Activated CD8-positive, alpha-beta memory T cell treated with anti-CD3 and anti-CD28 coated beads, Interleukin-2, amount 50 U/mL, for 1 hour (primary cell): ENCODE results near the gene AKAP13.
"Not testable (repeated sequence)": the region's sequence is repeated elsewhere in the genome, so short reads cannot be mapped to it uniquely, and the experiment has no call there.

ENCODE experiments used
- DNase-seq: peaks from one replicate; pipeline ENCODE4 v3.0.0-alpha.2; 2020; ENCODE audit errors: extremely low read depth

The AKAP13 gene

DNA sequence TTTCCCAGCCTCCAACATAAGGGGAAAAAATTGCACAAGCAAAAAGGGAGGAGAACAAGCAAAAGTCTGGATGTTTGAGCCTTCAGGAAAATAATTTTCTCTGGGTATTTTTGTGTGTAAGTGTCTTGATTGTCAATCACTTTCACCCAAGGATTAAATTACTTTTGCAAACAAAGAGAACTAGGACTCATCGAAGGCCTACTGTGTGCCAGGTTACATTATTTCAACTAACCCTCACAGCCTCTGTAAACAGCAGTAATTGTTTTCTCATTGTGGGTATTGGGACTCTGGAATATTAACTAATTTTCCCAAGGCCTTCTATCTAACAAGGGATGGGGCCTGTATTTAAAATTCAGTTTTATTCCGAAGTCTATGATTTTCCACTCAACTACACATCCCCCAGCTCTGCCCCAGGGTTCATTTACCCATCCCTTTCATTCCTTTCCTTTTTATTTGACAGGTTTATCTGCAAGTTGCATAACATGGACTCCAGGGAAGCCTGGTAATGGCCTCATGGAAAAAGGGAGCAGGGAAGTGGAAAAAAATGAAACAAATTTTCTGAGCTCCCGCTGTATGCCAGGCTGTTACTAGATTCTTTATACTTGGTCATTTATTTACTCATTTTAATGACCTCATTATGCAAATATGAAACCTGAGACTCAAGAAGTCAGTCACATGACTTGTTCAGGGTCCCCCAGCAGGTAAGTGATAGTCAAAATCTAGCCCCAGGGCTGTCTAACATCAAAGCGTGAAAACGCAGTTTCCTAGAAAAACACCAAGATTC is 32.9 kb upstream of the AKAP13 start:
- DNase-seq, result not testable (repeated sequence)

DNA sequence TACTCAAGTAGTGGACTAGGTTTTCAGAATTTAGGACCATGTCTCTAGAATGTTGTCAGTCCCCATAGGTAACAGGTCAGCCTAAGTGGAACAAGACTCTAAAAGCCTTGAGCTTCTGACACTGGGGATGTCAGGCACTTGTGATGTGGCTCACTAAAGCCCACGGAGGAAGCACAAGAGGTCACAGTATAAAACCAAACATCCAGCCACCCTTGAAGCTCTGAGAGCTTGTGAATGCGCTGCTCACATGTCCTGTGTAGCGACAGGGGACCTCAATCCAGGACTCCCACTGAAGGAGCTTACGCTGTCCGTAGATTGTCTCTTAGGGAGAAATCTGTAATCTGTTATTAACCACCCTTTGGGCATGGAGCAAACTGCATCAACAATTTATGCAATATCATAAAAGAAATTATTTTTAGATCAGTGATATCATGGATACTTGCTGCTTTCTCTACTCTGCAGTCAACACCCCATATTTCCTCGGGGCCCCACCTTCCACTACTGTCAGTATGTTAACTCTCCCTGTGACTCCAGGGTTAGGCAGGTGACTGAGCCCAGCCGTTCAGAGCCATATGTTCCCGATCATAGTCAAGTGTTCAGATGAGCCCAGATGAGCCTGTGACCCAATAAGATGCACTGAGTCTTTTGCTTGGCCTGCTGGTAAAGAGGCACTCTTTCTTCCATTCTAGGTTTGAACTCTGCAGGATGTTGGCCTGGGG is 32.2 kb upstream of the AKAP13 start:
- DNase-seq, result not testable (repeated sequence)

DNA sequence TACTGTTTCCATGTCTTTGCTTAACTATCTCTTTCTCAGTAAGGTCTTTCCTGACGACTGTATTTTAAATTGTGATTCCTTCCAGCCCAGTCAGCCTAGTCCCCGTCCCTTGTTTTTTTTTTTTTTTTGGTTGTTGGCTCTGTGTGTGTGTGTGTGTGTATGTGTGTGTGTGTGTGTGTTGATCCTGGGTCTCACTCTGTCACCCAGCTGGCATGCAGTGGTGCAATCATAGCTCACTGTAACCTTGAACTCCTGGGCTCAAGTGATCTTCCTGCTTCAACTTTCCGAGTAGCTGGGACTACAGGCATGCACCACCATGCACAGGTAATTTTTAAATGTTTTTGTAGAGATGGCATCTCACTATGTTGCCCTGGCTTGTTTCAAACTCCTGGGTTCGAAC is 31.3 kb upstream of the AKAP13 start:
- DNase-seq, result not testable (repeated sequence)

DNA sequence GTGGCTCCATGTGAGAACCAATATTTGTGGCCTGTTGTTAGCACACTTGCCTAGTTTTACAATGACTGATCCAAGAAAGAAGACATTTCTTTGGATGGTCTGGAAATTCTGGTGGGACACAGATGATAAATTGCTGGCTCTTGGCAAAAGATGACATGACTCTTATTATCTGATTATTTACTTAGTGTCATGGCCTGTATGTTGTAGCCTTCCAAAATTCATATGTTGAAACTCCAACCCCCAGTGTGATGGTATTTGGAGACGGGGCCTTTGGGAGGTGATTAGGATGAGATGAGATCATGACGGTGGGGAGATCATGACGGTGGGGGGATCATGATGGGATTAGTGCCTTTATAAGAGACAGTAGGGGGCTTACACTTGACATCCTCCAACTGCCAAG is 30.0 kb upstream of the AKAP13 start:
- no peak for DNase-seq

DNA sequence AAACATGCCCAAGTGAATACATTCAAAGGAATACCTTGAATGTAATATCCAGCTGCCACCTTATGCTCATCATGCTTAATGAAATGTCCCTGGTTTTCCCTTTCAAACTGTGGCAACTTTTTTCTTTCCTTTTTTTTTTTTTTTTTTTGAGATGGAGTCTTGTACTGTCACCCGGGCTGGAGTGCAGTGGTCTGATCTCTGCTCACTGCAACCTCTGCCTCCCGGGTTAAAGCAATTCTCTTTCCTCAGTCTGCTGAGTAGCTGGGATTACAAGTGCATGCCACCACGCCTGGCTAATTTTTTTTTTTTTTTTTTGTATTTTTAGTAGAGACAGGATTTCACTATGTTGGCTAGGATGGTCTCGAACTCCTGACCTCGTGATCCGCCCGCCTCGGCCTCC is 28.9 kb upstream of the AKAP13 start:
- not testable (repeated sequence) for DNase-seq

DNA sequence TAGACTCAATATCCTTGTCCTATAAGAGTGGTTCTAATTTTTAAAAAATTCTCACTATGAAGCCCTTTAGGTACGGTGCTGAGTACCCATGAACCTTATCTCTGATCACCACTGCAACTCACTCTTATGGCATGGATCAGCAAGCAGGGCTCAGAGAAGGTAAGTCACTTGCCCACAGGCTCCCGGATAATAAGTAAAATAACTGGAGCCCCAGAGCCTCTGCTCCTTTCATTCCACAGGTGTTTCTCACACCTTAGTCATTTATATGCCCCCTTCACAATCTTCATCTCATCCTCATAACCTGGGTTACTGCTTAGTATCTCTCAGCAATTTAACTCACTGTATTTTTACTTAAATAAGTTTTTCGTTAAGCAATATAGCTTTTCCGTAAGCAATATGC is 28.4 kb upstream of the AKAP13 start:
- DNase-seq, result no peak

DNA sequence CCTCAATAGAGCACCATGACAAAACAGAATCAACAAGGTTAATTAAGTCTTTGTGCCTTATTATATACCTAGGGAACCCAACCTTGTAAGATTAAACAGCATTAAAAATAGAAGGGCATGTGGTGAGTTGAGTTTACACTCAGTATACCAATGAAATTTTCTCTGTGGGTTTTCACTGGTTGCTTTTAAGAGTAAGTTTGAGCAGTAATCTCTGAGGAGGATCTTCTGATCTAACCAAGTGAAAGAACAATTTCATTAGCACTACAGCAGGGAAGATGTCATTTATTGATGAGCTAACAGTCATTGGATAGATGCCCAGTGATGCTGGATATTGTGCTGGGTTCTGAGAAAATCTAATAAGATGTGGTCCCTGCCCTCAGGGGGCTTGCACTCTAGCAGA is 26.9 kb upstream of the AKAP13 start:
- no peak for DNase-seq

DNA sequence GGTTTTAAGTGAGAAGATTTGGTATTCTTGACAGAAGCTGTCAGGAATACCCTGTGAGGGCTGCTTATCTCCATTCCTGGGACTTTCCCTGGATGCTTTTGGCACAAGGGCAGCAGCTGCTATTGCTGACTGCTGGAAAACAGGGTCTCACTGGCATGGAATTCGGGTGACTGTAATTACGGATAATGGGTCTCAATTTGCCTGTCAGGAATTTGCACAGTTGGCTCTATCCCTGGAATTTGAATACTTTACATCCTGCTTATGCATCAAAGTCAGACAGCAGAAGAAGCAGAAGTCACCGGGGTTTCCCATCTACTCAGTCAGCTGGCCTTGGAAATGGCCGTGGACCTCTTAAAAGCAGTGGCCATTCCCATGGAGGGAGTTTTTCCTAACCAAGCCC is 25.9 kb upstream of the AKAP13 start:
- no peak for DNase-seq

DNA sequence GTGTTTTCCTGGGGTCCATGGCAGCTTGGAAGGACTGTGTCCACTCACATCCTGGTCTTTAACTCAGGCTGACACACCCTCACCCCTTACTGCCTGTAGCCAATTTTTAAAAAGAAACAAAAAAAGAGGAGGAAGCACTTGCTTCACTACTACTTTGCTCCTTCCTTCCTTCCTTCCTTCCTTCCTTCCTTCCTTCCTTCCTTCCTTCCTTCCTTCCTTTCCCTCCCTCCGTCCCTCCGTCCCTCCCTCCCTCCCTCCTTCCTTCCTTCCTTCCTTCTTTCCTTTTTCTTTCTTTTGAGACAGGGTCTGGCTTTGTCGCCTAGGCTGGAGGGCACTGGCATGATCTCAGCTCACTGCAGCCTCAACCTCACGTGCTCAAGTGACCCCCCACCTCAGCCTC is 25.5 kb upstream of the AKAP13 start:
- DNase-seq, result no peak

DNA sequence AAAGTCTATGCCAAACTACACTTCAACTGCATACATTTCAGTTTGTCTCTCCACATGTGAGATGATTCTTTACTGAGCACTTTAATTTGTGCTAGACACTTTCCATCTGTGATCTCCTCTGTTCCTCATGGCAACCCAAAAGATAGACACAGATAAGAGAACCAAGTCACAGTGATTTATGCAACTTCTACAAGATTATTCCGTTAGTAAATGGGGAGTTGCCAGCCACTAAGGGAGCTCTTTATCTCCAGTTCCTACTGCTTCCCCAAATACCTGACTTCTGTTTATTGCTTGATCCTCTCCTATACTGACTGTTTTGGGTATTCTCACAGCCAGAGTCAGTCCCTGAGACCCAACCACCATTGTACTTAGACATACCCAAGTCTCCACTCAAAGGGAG is 24.1 kb upstream of the AKAP13 start:
- no peak for DNase-seq

DNA sequence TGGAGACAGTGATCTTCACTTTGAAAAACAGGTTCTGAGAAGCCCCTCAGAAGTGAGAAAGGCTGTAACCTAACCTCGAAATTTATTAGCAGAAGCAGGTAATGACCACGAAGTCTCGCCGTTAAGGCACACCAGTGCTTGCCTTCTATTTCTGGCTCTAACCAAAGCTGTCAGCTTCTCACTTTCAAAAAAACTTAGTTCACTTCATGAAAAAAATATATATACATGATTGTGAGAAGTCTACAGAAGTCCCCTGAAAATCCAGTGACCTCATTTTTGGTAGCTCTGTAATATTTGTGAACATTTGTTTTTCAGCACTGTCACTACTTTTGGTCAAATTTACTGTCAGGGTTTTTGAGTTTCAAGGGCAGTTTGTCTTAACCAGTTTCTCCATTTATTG is 19.1 kb upstream of the AKAP13 start:
- DNase-seq, result no peak

DNA sequence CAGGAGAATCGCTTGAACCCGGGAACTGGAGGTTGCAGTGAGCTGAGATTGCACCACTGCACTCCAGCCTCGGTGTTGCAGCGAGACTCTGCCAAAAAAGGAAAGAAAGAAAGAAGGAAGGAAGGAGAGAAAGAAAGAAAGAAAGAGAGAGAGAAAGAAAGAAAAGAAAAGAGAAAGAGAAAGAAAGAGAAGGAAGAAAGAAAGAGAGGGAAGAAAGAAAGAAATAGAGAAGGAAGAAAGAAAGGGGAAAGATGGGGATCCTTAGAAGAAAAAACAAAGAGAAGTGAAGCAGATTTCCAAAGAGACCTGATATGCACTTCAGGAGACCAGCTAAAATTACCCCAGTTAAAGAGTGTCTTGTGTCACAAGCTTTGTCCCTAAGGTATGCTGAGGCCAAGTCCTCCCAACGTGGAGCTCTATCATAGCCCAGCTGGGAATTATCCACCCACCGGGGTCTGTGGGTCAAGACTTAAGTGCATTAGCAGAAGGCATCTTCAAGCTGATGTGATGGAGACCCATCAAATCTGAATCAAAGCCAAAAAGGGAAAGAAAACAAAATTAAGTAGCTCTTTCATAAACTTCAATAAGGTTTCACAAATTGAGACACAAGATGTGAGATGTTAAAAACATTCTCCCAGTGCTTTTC is 17.8 kb upstream of the AKAP13 start:
- DNase-seq, result no peak

DNA sequence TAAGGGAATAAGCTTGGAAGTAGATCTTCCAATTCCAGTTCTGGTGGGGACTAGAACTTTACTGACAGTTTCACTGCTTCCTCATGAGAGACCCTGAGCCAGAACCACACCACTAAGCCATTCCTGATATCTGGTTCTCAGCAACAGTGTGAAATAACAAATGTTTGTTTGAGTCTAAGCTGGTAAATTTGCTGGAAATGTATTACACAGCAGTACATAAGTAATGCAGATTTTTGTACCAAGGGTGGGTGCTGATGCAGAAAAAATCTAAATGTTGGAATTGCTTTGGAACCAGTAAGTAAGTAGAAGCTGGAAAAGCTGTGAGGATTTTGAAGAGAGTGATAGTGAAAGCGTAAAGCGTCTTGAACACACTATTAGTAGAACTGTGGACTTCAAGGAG is 14.4 kb upstream of the AKAP13 start:
- no peak for DNase-seq

DNA sequence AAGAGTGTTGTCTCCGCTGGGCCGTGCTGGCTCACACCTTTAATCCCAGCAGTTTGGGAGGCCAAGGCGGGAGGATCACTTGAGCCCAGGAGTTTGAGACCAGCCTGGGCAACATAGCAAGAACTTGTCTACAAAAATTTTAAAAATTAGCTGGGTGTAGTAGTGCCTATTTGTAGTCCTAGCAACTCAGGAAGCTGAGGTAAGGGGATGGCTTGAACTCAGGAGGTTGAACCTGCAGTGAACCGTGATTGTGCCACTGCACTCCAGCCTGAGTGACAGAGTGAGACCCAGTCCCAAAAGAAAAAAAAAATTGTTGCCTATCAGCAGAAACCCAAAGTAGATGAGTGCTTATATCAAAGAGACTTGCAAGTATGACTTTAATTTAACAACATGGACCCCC is 12.7 kb upstream of the AKAP13 start:
- no peak for DNase-seq

DNA sequence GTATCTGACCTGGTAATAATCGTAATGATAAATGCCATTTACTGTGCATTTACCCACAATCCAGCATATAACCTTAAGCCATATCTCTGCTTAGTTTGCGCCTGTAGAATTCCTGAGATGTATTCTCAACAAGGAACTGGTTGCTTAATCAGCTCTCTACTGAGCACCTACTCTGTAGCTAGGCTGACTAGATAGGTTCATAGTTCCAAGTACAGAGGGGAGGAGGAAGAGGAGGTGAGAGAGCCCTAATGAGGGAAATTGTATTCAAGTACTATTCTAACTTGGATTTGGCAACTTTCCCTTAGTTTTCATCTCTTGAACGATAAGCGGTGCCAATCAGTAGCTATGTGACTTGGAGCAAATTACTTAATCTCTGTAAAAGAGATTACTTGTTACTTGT is 5.6 kb upstream of the AKAP13 start:
- DNase-seq, result no peak

DNA sequence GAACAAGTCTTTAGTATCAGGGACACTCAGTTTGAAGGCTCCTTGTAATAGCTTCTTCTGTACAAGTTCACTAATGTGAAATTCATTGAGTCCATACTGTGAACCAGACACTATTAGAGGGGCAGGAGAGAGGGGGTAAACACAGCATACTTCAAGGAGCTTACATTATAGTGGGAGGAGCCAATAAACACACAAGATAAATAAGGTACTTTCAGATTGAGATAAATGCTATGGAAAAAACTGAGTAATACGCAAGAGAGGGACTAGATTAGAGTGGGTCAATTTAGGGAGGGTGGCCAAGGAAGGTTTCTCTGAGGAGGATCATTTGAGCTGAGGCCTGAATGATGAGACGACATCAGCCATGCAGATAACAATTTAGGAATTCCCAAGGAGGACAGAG is 3.1 kb upstream of the AKAP13 start:
- no peak for DNase-seq

DNA sequence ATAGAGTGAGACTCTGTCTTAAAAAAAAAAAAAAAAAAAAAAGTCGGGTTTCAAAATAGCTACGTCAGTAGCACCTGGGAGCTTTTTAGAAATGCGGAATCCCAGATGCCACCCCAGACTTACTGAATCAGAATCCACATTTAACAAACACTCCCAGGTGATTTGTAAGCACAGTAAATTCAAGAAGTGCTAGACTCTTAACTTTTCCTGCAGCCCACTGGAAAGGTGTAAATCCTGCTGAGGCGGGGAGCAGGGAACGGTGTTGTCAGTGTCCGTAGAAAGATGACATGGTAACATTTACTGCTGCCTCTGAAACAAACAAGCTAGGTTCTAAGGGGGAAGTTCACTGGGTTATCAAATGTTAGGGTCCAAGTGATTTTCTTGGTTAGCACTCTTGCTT is 2.4 kb upstream of the AKAP13 start:
- DNase-seq, result no peak

DNA sequence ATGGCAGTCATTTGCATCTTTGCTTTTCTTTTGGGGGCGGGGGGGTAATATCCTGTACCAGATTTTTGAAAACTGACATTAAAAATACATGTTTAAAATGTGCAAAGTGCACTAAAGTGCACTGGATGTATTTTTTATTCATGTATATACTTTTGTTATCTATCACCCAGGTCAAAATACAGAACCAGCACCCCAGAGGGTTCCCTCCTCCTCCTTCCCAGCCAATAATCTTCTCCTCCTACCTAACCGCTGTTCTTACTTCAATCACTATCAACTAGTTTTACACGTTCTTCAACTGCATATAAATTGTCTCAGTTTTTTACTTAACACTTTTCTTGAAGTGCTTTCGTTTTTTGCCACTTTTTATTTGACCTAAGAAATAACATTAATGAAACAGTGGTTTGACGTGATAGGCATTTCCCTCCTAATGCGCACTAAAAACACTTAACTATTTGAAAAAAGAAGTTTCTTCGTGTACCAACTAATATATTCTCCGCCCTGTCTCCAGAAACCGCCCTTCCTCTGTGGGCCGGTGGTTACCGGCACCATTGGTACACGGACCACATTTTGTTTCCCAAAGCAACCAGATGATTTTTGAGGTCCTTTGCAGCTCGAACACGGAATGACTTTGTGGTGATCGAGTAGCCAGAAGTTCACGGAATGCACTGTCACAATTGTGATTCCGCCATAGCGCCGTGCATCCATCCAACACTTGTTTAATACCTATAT is 836 bp upstream of the AKAP13 start:
- no peak for DNase-seq

DNA sequence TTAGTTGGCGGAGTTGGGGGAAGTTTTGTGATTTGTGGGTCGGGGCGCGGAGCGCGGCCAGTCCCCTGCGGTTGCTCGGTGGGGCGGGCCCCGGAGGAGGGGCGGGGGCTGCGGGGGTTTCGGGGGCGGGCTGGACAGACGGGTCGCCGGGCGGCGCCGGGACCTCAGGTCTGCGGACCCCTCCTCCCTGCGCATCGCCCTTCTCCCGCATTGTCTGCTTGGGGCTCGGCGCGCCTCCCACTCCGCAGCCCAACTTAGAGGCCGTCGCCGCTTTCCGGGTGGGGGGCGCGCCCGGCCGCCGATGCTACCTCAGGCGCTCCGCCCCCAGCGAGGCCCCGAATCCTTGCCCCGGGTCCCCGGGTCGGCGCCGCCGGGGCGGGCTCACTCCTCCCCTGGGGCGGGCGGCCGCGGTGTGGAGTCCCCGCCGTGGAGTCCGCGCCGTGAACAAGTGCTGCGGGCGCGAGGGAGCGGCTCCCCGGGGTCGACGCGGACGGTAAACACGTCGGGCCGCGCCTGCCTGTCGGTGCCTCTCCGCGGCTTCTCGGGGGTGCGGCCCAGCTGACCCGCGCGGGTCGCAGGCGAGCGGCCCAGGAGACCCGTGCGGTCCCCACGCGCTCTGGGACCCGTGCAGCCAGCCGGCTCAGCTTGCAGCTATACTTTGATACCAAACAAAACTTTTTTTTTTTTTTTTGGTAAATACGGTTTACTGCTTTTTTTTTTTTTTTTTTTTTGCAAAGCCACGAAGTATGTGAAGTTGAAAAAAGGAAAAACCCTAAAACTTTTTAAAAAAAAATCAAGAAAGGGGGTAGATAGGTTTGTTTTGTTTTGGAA is 624 bp downstream of the AKAP13 start:
- DNase-seq, result no peak

DNA sequence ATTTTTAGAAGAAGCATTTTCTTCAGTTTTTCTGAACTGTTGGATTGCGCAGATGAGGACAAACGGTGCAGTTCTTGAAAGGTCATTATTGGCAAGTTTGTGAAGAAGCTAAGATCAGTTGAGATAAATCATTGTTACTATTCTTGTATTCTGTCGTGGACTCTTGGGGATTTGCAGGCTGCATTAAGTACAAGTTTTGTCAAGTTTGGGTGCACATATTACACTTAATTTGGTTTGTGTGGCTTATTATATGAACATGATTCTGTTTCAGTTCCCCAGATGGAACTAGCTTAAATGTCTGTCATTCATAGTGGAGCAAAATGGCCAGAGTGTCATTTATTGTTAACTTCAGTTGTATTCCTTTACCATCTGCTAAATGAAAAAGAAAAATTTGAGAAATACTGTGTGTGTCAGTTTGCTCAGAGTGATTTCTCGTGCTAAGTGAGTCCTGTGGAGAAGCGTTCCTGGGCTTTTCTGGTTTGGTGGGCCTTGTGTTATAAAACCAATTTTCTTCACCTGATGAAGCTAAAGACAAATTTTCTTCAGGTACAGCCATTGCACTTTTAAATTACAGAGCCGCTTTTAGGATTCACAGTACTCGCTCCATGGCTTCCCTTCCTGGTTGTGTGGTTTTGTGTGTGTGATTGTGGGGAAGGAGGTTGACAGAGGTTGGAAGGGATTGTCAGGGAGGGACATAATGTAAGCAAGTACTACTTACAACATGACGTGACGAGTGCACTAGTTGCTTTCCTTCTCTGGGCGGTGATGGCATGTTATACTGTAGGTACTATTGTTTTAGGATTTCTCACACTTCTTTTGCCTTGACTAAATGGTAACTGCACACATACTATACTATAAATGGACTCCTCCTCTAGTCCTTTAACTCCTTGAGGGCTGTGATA is 1.7 kb downstream of the AKAP13 start:
- no peak for DNase-seq
